Tibial artery (tissue), 4 donors: ENCODE results near the gene TPPP.
A peak's percentile ranks its signal among the peaks of the same experiment; 100 is the strongest.
"Not testable (repeated sequence)": the region's sequence is repeated elsewhere in the genome, so short reads cannot be mapped to it uniquely, and the experiment has no call there.

Experiments
- DNase-seq, 2 donors: peaks; one replicate each; pipeline ENCODE4 v3.0.0-alpha.2; 2019
- H3K27ac ChIP-seq, 2 donors: fragments of 200-600 bp; sonication (generic) in 1 of 2; 1 replicate in 1 of 2; 2 replicates in 1 of 2; pipeline ENCODE4 v1.5.1; 2018 to 2019; ENCODE audit warnings: mild to moderate bottlenecking in 1 of 2
- H3K27me3 ChIP-seq, 2 donors: fragments of 200-600 bp; sonication (generic) in 1 of 2; one replicate each; pipeline versions ENCODE4 v1.5.1 to v1.6.0; 2016 to 2019
- H3K36me3 ChIP-seq, 3 donors: fragments of 200-600 bp; sonication (generic) in 2 of 3; one replicate each; pipeline ENCODE4 v1.5.1; 2016 to 2019; ENCODE audit warnings: mild to moderate bottlenecking in 2 of 3
- H3K4me1 ChIP-seq, 4 donors: fragments of 200-600 bp; sonication (generic) in 2 of 4; 1 replicate in 3 of 4; 2 replicates in 1 of 4; pipeline ENCODE4 v1.5.1; 2016 to 2019
- H3K4me3 ChIP-seq, 2 donors: fragments of 200-600 bp; sonication (generic) in 1 of 2; 1 replicate in 1 of 2; 2 replicates in 1 of 2; pipeline ENCODE4 v1.5.1; 2018 to 2019; ENCODE audit warnings: mild to moderate bottlenecking in 2 of 2
- H3K9me3 ChIP-seq, 3 donors: fragments of 200-600 bp; sonication (generic) in 1 of 3; one replicate each; pipeline ENCODE4 v1.5.1; 2016 to 2019
- intact Hi-C: fragments of 100-400 bp; cut with DNase I; formaldehyde crosslinking; loops from one replicate; pipeline ENCODE4 v1.15.0; 2023; ENCODE audit warnings: low total_unique reads
- TF ChIP-seq, protein P1 (sequence below), 2 experiments: fragments of 200-600 bp in 1 of 2; fragments of 450-650 bp in 1 of 2; IDR thresholded peaks; one replicate each; pipeline ENCODE4 v1.5.1; 2017 to 2019; ENCODE audit warnings: antibody characterized with exemption in 2 of 2, mild to moderate bottlenecking in 1 of 2, moderate library complexity in 1 of 2

The TPPP gene

DNA sequence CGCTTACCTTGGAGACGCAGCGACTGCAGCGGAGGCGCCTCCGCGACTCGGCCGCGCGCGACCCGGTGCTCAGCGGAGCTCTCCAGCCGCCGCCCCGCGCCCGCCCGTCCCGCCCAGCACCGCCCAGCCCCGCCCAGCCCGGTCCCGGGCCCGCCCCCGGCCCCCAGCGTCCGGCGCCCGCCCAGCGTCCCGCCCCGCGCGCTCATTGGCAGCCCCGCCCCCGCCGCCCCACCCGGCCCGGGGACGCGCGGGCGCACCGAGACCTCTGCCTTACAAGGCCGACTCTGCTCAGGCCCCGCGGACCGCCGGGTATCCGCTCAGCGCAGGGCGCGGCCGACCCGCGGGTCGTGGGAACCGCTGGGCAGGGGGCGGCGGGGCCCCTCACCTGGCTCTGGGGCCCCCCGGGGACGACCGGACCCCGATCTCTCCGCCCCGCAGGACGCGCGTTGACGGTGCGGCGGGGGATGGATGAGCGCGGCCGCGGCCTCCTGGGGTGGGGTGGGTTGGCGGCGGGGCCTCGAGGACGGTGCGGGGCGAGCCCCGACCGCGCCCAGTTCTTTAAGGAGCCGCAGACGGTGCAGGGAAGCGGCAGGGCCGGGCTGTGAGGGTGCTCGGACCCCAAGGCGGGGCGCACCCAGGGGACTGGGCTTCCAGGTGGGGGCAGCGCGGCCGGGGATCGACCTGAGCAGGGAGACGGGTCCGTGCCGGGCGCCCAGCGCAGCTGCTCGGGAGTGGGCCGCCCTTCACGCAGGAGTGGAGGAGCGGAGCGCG is at the start of gene TPPP:
TPPP (minus strand) TSS at position 82 of the 771 bp plus-strand sequence. CDS start 15,292 bp downstream, outside the sequence.
- Histone ChIP-seq H3K4me3 (peak within 1 kb of the TSS; percentile 59 to 73), H3K9me3 (peaks cover 0 to 12% (median 8%) of the 10 kb centered on the region in 3 donors), H3K27ac (peak within 1 kb of the TSS; percentile 57 to 61)
- DNase-seq = peak; percentile 88 to 94
- H3K4me1 ChIP-seq, H3K27me3 ChIP-seq, H3K36me3 ChIP-seq: not testable (repeated sequence)
- intact Hi-C loops = loop anchor here (5.0 kb wide), 1 partner anchor 89 kb away; the partner anchor contains the start of gene ZDHHC11B

DNA sequence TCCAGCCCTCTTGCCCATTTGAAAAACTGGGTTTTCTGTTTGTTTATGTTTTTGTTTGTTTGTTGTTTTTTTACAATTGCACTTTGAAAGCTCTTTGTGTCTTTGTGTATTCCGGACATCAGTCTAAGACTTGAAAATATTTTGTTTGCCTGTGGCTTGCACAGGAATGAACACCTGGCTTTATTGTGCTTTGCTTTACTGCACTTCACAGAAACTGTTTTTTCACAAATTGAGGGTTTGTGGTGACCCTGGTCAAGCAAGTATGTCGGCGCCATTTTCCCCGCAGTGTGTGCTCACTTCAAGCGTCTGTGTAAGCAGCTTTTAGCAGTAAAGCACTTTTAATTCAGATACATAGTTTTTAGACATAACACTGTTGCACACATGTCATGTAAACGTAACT is 49.1 kb upstream of the TPPP start:
- not testable (repeated sequence) for H3K4me1 ChIP-seq

DNA sequence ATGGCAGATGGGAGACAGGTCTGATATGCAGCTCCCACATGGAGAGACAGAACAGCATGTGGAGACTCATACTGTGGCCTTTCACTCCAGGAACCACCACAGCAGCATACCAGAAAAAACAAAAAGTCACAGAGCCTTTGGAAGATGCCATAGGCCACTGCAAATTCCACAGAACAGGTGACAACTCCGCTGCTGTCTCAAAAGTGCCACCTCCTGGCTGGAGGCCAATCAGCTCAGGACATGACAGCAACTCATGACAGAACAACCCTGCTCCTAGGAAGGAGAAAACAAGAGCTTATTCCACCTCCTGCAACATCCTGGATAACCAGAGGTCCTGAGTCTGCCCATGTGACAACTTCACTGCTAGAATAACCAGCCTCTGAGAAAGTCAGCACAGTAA is 41.0 kb upstream of the TPPP start:
- DNase-seq, H3K27ac ChIP-seq, H3K4me1 ChIP-seq, intact Hi-C loops, H3K9me3 ChIP-seq, H3K4me3 ChIP-seq, H3K27me3 ChIP-seq: not testable (repeated sequence)
- peaks cover 4 to 21% (median 19%) of the 10 kb centered on the region in 3 donors for H3K36me3 ChIP-seq

More for the DNA sequence above, 49.1 kb upstream of the TPPP start:
- H3K9me3 ChIP-seq, DNase-seq, H3K36me3 ChIP-seq, intact Hi-C loops, H3K27ac ChIP-seq, H3K4me3 ChIP-seq, H3K27me3 ChIP-seq: not testable (repeated sequence)

DNA sequence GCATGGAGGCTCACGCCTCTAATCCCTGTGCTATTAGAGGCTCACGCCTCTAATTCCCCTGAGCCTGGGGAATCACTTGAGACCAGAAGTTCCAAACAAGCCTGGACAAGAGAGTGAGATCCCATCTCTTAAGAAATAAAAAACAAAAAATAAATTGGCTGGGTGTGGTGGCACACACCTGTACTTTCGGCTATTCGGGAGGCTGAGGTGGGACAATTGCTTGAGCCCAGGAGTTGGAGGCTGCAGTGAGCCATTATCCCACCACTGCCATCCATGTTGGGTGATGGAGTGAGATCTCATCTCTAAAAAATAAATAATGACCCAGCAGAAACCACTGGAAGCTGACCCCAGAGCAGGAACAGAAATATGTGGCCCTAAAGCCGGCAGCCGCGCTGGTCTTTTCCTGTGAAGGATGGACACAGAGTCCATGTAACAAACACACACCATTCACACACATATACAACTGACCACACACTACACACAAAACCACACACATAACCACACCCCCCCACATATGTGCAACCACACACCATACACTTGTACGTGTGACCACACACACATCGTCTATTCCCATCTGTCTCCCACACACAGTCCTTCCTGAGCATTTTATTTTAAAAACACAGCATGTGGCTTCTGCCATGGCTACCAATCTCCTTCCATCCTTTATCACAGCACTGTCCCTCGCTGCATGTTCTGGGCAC is 39.8 kb upstream of the TPPP start:
- DNase-seq, H3K27ac ChIP-seq, H3K9me3 ChIP-seq, H3K4me3 ChIP-seq, H3K27me3 ChIP-seq, H3K4me1 ChIP-seq, intact Hi-C loops: not testable (repeated sequence)
- H3K36me3 ChIP-seq = peaks cover 4 to 21% (median 19%) of the 10 kb centered on the region in 3 donors

DNA sequence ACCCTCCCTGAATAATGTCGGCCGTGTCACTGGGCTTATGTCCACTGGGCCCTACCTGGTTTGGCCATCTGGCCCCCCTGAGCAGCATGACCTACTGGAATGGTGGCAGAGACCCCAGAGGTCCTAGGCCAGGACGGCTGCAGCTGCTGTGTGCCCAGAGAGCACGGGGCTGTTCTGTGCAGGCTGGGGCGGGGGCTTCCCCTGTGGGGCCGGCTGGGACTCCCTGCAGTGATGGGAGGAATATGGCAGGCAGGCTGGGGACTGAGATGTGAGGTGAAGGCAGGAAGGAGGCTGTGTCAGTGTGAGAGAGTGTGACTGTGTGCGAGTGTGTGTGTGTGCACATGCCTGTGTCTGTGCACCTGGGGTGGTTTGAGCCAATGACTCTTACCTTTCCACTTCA is 36.1 kb upstream of the TPPP start:
- DNase-seq, H3K27ac ChIP-seq, intact Hi-C loops, H3K9me3 ChIP-seq, H3K4me1 ChIP-seq, H3K27me3 ChIP-seq, H3K4me3 ChIP-seq: not testable (repeated sequence)
- peaks cover 4 to 21% (median 19%) of the 10 kb centered on the region in 3 donors for H3K36me3 ChIP-seq

DNA sequence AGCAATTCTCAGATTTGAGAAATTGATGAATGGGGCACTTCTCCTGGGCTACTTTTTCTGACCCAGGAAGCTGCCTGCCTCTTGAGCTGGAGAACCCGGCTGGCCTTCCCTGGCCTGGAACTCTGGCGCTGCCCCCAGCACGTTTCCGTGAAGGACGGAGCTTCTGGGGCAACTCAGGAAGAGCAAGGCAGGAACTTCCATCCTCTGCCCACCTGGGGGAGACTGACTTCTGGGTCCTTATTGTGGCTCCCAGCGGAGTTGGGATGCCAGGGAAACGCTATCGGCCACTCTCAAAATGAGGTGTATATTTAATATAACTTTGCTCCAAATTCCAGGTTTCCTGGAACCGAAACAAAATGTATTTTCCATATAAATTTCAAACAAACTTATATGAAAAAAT is 33.9 kb upstream of the TPPP start:
- intact Hi-C loops = not testable (repeated sequence)

DNA sequence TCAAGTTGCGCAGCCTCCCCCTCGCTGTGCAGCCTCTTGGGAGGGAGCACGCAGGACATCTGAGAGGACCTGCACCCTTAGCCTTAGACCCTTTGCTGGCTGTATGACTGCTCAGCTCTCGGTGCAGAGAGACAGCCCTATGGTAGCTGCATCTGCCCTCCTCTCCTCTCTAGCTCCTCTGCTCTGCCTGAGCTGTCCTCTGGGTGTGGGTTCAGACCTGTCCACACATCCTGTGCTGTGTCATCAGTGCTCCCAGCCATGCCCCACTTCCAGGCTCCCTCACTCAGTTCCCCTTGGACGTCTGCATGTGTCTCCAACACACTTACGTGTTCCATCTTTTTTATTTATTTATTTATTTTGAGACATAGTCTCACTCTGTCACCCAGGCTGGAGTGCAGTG is 30.7 kb upstream of the TPPP start:
- H3K4me3 ChIP-seq, H3K27me3 ChIP-seq, intact Hi-C loops, H3K27ac ChIP-seq, DNase-seq, H3K36me3 ChIP-seq, H3K4me1 ChIP-seq, H3K9me3 ChIP-seq: not testable (repeated sequence)

More for the DNA sequence above, 33.9 kb upstream of the TPPP start:
- not testable (repeated sequence) for H3K4me1 ChIP-seq, H3K36me3 ChIP-seq, H3K27me3 ChIP-seq, H3K9me3 ChIP-seq, H3K27ac ChIP-seq, H3K4me3 ChIP-seq, DNase-seq

DNA sequence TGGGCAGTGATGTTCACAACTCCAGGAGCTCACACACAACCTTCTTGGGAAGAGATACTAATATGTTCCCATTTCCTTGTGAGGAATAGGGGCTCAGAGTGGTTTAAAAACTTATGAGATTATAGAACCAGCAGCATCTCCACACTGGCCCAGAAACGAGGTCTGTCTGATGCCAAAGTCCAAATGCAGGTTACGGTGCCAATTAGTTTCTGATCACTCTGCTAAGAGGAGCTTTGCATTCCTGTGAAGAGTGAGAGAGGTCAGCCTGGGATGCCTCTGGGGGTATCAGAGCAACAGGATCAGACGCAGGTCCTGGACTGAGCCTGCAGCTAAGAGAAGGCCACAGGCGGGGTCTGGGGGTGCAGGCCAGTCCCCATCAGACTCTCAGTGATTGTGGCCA is 30.2 kb upstream of the TPPP start:
- H3K27ac ChIP-seq, H3K4me1 ChIP-seq, intact Hi-C loops, H3K27me3 ChIP-seq, H3K4me3 ChIP-seq, H3K36me3 ChIP-seq, H3K9me3 ChIP-seq, DNase-seq: not testable (repeated sequence)

DNA sequence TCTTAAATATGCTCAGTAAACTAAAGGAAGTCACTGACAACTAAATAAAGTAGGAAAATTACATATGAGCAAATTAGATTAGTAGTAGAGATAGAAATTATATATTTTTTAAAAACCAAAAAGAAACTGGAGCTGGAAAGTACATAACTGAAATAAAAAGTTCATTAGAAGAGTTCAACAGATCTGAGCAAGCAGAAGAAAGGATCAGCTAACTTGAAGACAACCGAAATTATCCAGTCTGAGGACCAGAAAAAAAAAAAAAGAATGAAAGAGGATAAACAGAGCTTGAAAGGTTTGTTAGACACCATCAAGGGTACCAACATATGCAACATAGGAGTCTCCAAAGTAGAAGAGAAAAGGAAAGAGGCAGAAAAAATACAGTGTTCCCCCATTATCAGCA is 26.2 kb upstream of the TPPP start:
- H3K4me1 ChIP-seq, H3K36me3 ChIP-seq, H3K9me3 ChIP-seq, DNase-seq, H3K4me3 ChIP-seq, H3K27me3 ChIP-seq, intact Hi-C loops, H3K27ac ChIP-seq: not testable (repeated sequence)

DNA sequence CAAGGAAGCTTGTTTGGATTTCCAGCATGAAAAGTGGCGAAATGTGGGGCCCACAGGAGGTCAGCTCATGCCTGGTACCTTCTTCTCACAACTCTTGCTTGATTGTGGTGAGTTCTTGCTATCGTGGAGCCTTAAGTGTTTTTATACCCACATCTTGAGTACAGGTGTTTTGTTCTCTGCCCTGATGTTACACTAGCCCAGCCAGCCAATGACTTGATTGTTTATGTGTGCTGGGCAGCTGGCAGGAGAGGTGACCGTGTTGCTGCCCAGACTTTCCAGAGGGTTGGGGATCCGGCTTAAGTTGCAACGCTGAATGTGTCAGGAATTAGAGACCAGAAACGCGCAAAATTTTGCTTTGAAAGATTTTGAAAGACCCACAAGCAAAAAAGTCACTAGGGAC is 24.0 kb upstream of the TPPP start:
- TF ChIP-seq, protein P1, sequence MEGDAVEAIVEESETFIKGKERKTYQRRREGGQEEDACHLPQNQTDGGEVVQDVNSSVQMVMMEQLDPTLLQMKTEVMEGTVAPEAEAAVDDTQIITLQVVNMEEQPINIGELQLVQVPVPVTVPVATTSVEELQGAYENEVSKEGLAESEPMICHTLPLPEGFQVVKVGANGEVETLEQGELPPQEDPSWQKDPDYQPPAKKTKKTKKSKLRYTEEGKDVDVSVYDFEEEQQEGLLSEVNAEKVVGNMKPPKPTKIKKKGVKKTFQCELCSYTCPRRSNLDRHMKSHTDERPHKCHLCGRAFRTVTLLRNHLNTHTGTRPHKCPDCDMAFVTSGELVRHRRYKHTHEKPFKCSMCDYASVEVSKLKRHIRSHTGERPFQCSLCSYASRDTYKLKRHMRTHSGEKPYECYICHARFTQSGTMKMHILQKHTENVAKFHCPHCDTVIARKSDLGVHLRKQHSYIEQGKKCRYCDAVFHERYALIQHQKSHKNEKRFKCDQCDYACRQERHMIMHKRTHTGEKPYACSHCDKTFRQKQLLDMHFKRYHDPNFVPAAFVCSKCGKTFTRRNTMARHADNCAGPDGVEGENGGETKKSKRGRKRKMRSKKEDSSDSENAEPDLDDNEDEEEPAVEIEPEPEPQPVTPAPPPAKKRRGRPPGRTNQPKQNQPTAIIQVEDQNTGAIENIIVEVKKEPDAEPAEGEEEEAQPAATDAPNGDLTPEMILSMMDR (IDR thresholded peaks at IDR 0.05) = no peak
- no peak overlapping the region for H3K27ac ChIP-seq
- H3K9me3 ChIP-seq = peaks cover 0 to 8% (median 3%) of the 10 kb centered on the region in 3 donors
- DNase-seq = no peak
- no peaks in the 10 kb centered on the region for H3K4me1 ChIP-seq
- H3K27me3 ChIP-seq = no peaks in the 10 kb centered on the region
- H3K36me3 ChIP-seq = peaks cover 0 to 8% (median 5%) of the 10 kb centered on the region in 3 donors
- intact Hi-C loops = no loop called here
- H3K4me3 ChIP-seq = no peak overlapping the region

DNA sequence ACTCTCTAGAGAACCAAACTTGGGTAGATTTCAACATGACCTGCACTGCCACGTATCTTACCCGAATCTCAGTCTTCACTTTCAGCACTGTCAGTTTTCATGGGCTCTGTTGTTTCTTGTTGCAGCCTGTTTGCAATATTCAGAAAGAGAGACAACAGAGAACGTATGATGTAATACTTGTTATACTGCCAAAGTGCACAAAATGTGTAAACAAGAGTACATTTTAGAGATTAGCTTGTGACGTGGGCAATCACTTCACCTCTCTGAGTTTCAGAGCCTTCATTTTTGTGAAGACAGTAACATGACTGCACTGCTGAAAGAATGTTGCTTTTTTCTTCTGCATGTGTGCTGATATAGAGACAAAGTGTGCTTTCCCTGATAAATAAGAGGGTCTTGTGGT is 23.6 kb upstream of the TPPP start:
- H3K27me3 ChIP-seq, intact Hi-C loops, H3K27ac ChIP-seq, H3K4me1 ChIP-seq, H3K9me3 ChIP-seq, H3K36me3 ChIP-seq, DNase-seq, H3K4me3 ChIP-seq: not testable (repeated sequence)

DNA sequence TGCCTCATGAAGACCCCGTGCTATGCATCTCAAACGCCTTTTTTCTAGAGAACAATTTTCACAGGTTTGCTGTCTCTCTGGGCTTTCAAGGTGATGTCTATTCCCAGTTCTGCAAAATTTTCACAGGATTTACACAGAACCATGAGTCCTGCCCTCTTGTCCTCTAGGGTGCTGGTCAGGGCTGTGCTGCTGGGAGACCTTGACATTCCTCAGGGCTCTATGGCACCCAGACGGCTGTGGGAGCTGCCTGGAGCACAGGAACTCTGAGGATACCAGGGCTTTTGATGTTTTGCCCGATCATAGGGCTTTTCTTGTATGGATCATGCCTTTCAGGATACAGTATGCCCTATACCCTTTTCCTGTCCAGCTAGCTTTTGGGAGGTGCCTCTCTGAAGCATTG is 22.5 kb upstream of the TPPP start:
- H3K4me3 ChIP-seq, H3K9me3 ChIP-seq, intact Hi-C loops, H3K27ac ChIP-seq, H3K4me1 ChIP-seq, H3K27me3 ChIP-seq, DNase-seq, H3K36me3 ChIP-seq: not testable (repeated sequence)
